Peyer's patch (tissue), 4 donors: ENCODE results near the gene MGAT5.

Experiments used
- POLR2A ChIP-seq, 2 donors: fragments of 450-650 bp; IDR thresholded peaks; one replicate each; pipeline ENCODE4 v1.5.1; 2017; ENCODE audit warnings: antibody characterized with exemption in 2 of 2, mild to moderate bottlenecking in 2 of 2, moderate library complexity in 2 of 2
- TF ChIP-seq, protein P1 (sequence below), 6 experiments: fragments of 450-650 bp in 4 of 6; fragments of 200-600 bp in 2 of 6; sonication (generic) in 1 of 6; IDR thresholded peaks; one replicate each; pipeline ENCODE4 v1.5.1; 2017 to 2019; ENCODE audit warnings: antibody characterized with exemption in 6 of 6, mild to moderate bottlenecking in 3 of 6, moderate library complexity in 1 of 6

DNA sequence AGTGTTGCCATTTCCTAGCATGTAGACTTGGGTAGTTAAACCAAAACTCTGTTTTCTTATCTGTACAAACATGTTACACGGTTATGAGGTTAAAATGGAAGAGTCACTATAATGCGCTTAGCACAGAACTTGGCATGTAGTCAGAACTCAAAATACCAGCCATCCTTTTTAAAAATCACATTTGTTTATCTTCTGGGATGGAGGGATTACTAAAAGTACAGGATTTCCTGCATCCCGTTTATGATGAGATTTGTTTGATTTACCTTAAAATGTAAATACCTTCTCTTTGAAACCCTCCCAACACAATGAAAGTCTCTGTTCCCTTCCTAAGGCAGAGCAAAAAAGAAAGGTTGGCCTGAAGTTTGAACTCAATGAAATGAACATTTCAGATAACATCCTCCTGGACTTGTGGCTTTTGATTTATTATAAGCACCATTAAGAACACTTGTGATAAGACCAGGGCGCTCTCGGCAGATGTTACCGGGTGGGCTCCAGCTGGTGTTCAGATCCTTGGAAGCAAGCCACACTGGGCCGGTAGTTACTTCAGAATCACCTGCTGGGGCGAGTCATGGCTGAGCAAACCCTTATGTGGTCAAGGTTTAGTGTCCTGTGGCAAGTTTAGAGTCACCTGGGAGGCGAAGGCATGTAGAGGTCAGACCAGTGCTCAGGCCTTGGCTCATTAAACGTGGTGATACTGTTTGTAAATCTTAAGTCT is 105.7 kb downstream of the MGAT5 start:
- TF ChIP-seq, protein P1, sequence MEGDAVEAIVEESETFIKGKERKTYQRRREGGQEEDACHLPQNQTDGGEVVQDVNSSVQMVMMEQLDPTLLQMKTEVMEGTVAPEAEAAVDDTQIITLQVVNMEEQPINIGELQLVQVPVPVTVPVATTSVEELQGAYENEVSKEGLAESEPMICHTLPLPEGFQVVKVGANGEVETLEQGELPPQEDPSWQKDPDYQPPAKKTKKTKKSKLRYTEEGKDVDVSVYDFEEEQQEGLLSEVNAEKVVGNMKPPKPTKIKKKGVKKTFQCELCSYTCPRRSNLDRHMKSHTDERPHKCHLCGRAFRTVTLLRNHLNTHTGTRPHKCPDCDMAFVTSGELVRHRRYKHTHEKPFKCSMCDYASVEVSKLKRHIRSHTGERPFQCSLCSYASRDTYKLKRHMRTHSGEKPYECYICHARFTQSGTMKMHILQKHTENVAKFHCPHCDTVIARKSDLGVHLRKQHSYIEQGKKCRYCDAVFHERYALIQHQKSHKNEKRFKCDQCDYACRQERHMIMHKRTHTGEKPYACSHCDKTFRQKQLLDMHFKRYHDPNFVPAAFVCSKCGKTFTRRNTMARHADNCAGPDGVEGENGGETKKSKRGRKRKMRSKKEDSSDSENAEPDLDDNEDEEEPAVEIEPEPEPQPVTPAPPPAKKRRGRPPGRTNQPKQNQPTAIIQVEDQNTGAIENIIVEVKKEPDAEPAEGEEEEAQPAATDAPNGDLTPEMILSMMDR (IDR thresholded peaks at IDR 0.05): no peak
- TF ChIP-seq POLR2A (IDR thresholded peaks at IDR 0.05): no peak
